Neural cell (in vitro differentiated cells): ENCODE measurements around the gene B4GALT1. TPM values are rescaled to one million over a fixed set of nuclear protein-coding genes. Genes with fewer than 3 reads are reported as not detected.

Experiments used
- H2AFZ ChIP-seq: fragments of 200-600, 300-800 bp; sonication (generic), shearing (Covaris generic); 2 replicates; pipeline ENCODE4 v1.6.0; 2014; ENCODE audit warnings: low read depth, mild to moderate bottlenecking, antibody characterized with exemption, low read length, moderate library complexity
- H3F3A ChIP-seq: fragments of 200-600 bp; shearing (Covaris generic); 2 replicates; pipeline ENCODE4 v1.6.1; 2016; ENCODE audit warnings: mild to moderate bottlenecking, moderate library complexity, mixed read lengths, antibody characterized with exemption, low read length; ENCODE audit not compliant: insufficient read depth, poor library complexity, severe bottlenecking
- H3K27ac ChIP-seq: fragments of 200-600, 300-800 bp; sonication (generic), shearing (Covaris generic); 2 replicates; pipeline ENCODE4 v1.5.1; 2014; ENCODE audit warnings: mild to moderate bottlenecking, low read length, moderate library complexity
- H3K27me3 ChIP-seq: fragments of 300-800, 200-600 bp; sonication (generic), shearing (Covaris generic); 2 replicates; pipeline ENCODE4 v1.6.0; 2014; ENCODE audit warnings: mild to moderate bottlenecking, low read depth, low read length, moderate library complexity; ENCODE audit not compliant: insufficient read depth
- H3K36me3 ChIP-seq: fragments of 300-800, 200-600 bp; sonication (generic), shearing (Covaris generic); 2 replicates; pipeline ENCODE4 v1.5.1; 2014; ENCODE audit warnings: mild to moderate bottlenecking, antibody characterized with exemption, low read length, moderate library complexity; ENCODE audit not compliant: insufficient read depth
- H3K4me2 ChIP-seq: fragments of 300-800, 200-600 bp; sonication (generic), shearing (Covaris generic); 2 replicates; pipeline ENCODE4 v1.6.0; 2014; ENCODE audit warnings: mild to moderate bottlenecking, low read length
- H3K4me3 ChIP-seq: fragments of 300-800, 200-600 bp; sonication (generic), shearing (Covaris generic); 2 replicates; pipeline ENCODE4 v1.5.1; 2014; ENCODE audit warnings: mild to moderate bottlenecking, low read length, moderate library complexity
- H3K79me2 ChIP-seq: fragments of 200-600 bp; shearing (Covaris generic); replicated peaks from 2 replicates; pipeline ENCODE4 v1.6.0; 2014; ENCODE audit warnings: mild to moderate bottlenecking, low read length, moderate library complexity; ENCODE audit not compliant: insufficient read depth
- H3K9ac ChIP-seq: fragments of 300-800, 200-600 bp; sonication (generic), shearing (Covaris generic); 2 replicates; pipeline ENCODE4 v1.6.1; 2016; ENCODE audit warnings: mild to moderate bottlenecking, low read length, mixed read lengths
- H3K9me2 ChIP-seq: fragments of 200-600 bp; shearing (Covaris generic); 2 replicates; pipeline ENCODE4 v1.6.1; 2016; ENCODE audit warnings: mild to moderate bottlenecking, low read length, mixed read lengths; ENCODE audit not compliant: insufficient read depth
- H3K9me3 ChIP-seq: fragments of 200-600, 300-800 bp; sonication (generic), shearing (Covaris generic); 2 replicates; pipeline ENCODE4 v1.6.1; 2016; ENCODE audit warnings: mild to moderate bottlenecking, mixed run types, low read length, moderate library complexity, mixed read lengths
- H4K20me1 ChIP-seq: fragments of 200-600 bp; shearing (Covaris generic); 2 replicates; pipeline ENCODE4 v1.6.1; 2016; ENCODE audit warnings: mild to moderate bottlenecking, mixed run types; ENCODE audit not compliant: insufficient read depth
- CTCF ChIP-seq: fragments of 450-650 bp; IDR thresholded peaks from 2 replicates; pipeline ENCODE4 v1.5.1; 2014; ENCODE audit warnings: antibody characterized with exemption, mild to moderate bottlenecking, moderate library complexity; ENCODE audit not compliant: poor library complexity, severe bottlenecking
- EP300 ChIP-seq: fragments of 450-650 bp; conservative IDR thresholded peaks from 2 replicates; pipeline ENCODE4 v1.6.1; 2014; ENCODE audit warnings: antibody characterized with exemption, mild to moderate bottlenecking, moderate library complexity; ENCODE audit not compliant: poor library complexity, severe bottlenecking
- EZH2 ChIP-seq: fragments of 200-600, 300-800 bp; shearing (Covaris generic), sonication (generic); IDR thresholded peaks from 2 replicates; pipeline ENCODE4 v1.6.1; 2014; ENCODE audit warnings: antibody characterized with exemption, low read length, borderline replicate concordance, mild to moderate bottlenecking; ENCODE audit not compliant: insufficient read depth, poor library complexity, severe bottlenecking
- MXI1 ChIP-seq: fragments of 450-650 bp; conservative IDR thresholded peaks from 2 replicates; pipeline ENCODE4 v1.6.1; 2014; ENCODE audit warnings: antibody characterized with exemption, mild to moderate bottlenecking; ENCODE audit not compliant: poor library complexity, severe bottlenecking
- POLR2AphosphoS5 ChIP-seq: IDR thresholded peaks from 2 replicates; pipeline ENCODE4 v1.6.1; 2012
- RAD21 ChIP-seq: fragments of 450-650 bp; conservative IDR thresholded peaks from 2 replicates; pipeline ENCODE4 v1.6.1; 2014; ENCODE audit warnings: antibody characterized with exemption, mild to moderate bottlenecking, moderate library complexity
- REST ChIP-seq: IDR thresholded peaks from 2 replicates; pipeline ENCODE4 v1.6.1; 2012; ENCODE audit warnings: borderline replicate concordance
- SMC3 ChIP-seq: fragments of 450-650 bp; conservative IDR thresholded peaks from 2 replicates; pipeline ENCODE4 v1.6.1; 2014; ENCODE audit warnings: antibody characterized with exemption, mild to moderate bottlenecking, moderate library complexity; ENCODE audit not compliant: poor library complexity
- TAF1 ChIP-seq: IDR thresholded peaks from 2 replicates; pipeline ENCODE4 v1.6.1; 2012; ENCODE audit warnings: low read depth
- polyA plus RNA-seq: library from polyadenylated mRNA; depleted of rRNA; stranded (reverse); fragments of >200 nt; gene quantifications from 2 replicates; pipeline ENCODE4 v1.2.3, GENCODE V29; 2014

B4GALT1 gene
- polyA plus RNA-seq, 1 donor from 2014 or later = 0.41 TPM

DNA sequence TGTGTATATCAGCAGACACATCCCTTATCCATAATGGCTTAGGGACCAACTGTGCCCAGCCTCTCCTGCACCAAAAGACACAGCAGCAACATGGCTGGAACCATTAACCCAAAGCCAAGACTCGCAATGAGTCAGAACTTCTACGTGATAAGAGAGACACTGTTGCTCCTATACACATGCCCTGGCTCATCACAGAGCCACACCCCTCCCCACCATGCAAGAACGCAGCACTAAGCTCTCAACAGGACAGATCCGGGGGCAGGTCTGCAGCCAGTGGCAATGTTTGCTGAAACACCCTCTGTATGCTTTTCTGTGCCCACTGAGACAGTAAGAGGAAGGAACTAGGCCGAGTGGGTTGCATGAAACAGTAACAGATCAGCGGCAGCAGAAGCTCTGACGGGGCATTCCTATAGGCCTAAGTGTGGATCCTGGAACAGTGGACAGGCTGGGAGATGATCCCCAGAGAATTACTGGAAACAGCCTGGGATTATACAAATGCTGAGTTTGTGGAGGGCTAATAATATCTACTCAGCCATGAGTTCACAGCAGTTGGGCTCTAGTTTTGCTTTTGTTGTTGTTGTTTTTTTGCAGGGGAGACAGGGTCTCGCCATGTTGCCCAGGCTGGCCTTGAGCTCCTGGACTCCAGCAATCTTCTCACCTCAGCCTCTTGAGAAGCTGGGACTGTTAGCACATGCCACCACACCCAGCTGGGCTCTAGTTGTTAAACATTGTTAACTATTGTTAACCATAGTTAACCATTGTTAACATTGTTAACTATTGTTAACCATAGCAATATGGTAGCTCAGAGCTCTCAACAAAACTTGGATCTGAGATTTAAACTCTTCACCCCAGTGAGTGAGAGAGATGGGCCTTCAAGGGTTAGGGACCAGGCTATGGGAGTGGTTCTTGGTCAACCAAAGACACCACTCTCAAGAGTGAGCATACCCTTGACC lies 41.0 kb downstream of the B4GALT1 start:
- H3K4me2 ChIP-seq = no peak overlapping the region
- no peaks in the 10 kb centered on the region for H3F3A ChIP-seq
- no peaks in the 10 kb centered on the region for H3K79me2 ChIP-seq
- H3K27me3 ChIP-seq = no peaks in the 10 kb centered on the region
- no peak overlapping the region for H2AFZ ChIP-seq
- no peaks in the 10 kb centered on the region for H3K9me3 ChIP-seq
- H3K9me2 ChIP-seq = no peaks in the 10 kb centered on the region
- H3K9ac ChIP-seq = no peak overlapping the region
- H3K4me3 ChIP-seq = no peak overlapping the region
- no peaks in the 10 kb centered on the region for H3K36me3 ChIP-seq
- no peak for TF ChIP-seq POLR2AphosphoS5
- no peak for TF ChIP-seq SMC3
- no peak for TF ChIP-seq CTCF
- no peak for TF ChIP-seq EP300
- TF ChIP-seq RAD21 = no peak
- no peak for TF ChIP-seq EZH2
- TF ChIP-seq TAF1 = no peak
- no peak for TF ChIP-seq REST
- no peak for TF ChIP-seq MXI1
- H4K20me1 ChIP-seq = no peaks in the 10 kb centered on the region
- H3K27ac ChIP-seq = no peak overlapping the region

DNA sequence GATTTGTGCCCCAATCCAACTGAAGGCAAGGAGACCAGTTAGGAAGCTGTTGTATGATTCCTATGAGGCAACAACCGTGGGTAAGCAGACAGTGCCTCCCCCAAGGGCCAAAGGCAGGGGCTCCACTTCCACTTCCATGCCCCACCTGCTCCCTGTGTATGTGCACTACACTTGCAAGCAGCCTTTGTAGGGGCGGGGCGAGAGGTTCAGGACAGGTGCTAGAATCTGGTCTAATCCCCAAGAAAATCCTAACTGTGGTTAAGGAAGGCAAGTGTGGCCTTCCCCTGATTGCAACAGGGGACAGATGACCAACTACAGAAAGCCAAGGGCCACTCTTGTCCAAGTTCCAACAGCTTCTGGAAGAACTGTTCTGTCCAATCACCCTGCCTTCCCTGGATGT lies 41.7 kb downstream of the B4GALT1 start:
- H3K4me3 ChIP-seq = no peak overlapping the region
- no peaks in the 10 kb centered on the region for H3K9me3 ChIP-seq
- no peak overlapping the region for H2AFZ ChIP-seq
- H3K4me2 ChIP-seq = no peak overlapping the region
- no peak overlapping the region for H3K27ac ChIP-seq
- H3K27me3 ChIP-seq = no peaks in the 10 kb centered on the region
- no peaks in the 10 kb centered on the region for H3K79me2 ChIP-seq
- H3K36me3 ChIP-seq = no peaks in the 10 kb centered on the region
- H3K9me2 ChIP-seq = no peaks in the 10 kb centered on the region
- no peaks in the 10 kb centered on the region for H3F3A ChIP-seq
- H3K9ac ChIP-seq = no peak overlapping the region
- no peak for TF ChIP-seq CTCF
- TF ChIP-seq POLR2AphosphoS5 = no peak
- no peak for TF ChIP-seq RAD21
- no peak for TF ChIP-seq SMC3
- no peak for TF ChIP-seq REST
- TF ChIP-seq EZH2 = no peak
- TF ChIP-seq MXI1 = no peak
- TF ChIP-seq TAF1 = no peak
- no peak for TF ChIP-seq EP300
- H4K20me1 ChIP-seq = no peaks in the 10 kb centered on the region
